ENCODE results near the gene MAGI2.

Gene MAGI2

DNA sequence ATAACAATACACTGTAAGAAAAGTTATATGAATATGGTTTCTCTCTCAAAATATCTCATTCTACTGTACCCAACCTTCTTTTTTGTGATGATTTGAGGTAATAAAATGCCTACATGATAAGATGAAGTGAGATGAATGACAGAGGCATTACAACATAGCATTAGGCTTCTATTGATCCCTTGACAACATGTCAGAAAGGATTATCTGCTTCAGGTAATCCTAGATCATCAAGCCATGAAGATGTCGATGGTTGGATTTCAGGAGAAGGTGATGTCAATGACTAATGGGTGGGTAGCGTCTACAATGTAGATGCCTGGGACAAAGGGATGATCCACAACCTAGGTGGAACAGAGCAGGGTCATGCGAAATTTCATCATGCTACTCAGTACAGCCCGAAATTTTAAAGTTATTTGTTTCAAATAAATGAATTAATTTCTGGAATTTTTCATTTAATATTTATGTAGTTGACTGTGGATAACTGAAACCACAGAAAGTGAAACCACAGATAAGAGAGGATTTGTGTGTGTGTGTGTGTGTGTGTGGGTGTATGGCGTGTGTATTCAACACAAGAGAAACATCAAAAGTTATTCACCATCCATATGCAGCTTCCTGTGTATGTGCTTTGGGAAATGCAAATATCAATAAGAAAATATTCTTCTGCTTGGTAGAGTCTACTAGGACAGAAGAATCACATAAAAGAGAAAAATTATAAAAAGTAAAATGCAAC, 77.0 kb downstream of the MAGI2 start:
- no peak overlapping the region for H3K27ac Mint-ChIP-seq
- no peak overlapping the region for H3K4me3 Mint-ChIP-seq
- no peaks in the 10 kb centered on the region for H3K4me1 Mint-ChIP-seq
- H3K36me3 Mint-ChIP-seq (ENCODE audit: low read depth), result no peaks in the 10 kb centered on the region
- DNase-seq (no peak), ATAC-seq (no peak)
- no peaks in the 10 kb centered on the region for H3K27me3 Mint-ChIP-seq
- H3K9me3 Mint-ChIP-seq, result no peaks in the 10 kb centered on the region

DNA sequence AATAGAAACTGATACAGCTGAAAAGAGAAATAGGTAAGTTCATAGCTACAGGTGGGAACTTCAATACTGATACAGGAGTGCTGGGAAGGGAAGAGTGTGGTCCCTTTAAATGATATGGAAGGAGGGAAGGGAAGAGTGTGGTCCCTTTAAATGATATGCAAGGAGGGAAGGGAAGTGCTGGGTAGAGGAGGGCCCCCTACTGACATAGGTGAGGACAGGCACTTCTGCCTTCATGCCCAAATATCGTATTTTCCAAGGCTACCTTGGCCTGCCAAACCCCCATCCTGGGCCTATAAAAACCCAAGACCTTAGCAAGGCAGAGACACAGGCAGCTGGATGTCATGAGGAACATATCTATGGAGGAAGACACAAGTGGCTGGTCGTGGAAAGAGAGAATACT, 92.3 kb downstream of the MAGI2 start:
- DNase-seq, result no peak
- Mint-ChIP-seq H3K27ac (no peak overlapping the region), H3K27me3 (no peaks in the 10 kb centered on the region), H3K9me3 (peaks cover 14% of the 10 kb centered on the region), H3K4me1 (no peaks in the 10 kb centered on the region), H3K36me3 (ENCODE audit: low read depth) (no peaks in the 10 kb centered on the region), H3K4me3 (no peak overlapping the region)
- no peak for ATAC-seq

DNA sequence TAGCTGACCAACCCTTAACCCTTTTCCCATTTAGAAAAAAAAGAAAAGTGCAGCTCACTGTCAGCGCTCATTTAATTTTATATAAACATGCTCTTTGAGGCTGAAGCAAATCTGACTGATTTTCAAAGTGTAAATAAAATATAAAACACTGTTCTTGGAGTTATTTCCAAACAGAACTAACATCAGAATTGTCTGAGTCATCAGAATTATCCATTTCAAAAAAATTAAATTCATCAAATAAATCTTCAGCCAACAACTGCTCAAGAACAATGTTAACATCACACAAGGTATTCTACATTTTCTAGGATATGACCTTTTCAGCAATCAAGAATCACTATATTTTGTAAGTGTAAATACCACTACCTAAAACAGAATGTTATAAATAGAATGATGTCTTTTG, 93.6 kb downstream of the MAGI2 start:
- H3K27ac Mint-ChIP-seq, result no peak overlapping the region
- H3K4me1 Mint-ChIP-seq, result no peaks in the 10 kb centered on the region
- DNase-seq, result no peak
- peaks cover 14% of the 10 kb centered on the region for H3K9me3 Mint-ChIP-seq
- no peaks in the 10 kb centered on the region for H3K36me3 Mint-ChIP-seq (ENCODE audit: low read depth)
- no peak for ATAC-seq
- H3K27me3 Mint-ChIP-seq, result no peaks in the 10 kb centered on the region
- no peak overlapping the region for H3K4me3 Mint-ChIP-seq

DNA sequence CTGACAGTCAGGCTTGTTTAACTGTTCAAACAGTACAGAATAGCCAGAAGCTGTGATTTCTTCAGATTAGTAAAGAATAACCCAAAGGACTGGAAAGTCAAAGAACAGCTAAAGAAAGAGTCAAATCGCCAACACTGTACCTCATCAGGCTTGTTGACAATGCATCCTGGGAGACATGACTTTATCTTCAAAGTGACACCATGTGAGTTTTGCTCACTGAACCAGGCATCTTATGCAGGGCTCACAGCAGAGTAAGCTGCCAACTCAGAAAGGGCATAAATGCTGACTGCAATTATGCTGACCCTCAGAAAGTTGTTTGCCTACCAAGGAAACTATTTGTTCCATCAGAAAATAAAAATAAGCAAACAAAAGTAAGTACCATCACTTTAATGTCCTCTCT, 96.4 kb downstream of the MAGI2 start:
- no peak for ATAC-seq
- Mint-ChIP-seq H3K27me3 (no peaks in the 10 kb centered on the region), H3K4me1 (no peaks in the 10 kb centered on the region), H3K4me3 (no peak overlapping the region), H3K9me3 (peaks cover 14% of the 10 kb centered on the region), H3K36me3 (ENCODE audit: low read depth) (no peaks in the 10 kb centered on the region), H3K27ac (no peak overlapping the region)
- no peak for DNase-seq

DNA sequence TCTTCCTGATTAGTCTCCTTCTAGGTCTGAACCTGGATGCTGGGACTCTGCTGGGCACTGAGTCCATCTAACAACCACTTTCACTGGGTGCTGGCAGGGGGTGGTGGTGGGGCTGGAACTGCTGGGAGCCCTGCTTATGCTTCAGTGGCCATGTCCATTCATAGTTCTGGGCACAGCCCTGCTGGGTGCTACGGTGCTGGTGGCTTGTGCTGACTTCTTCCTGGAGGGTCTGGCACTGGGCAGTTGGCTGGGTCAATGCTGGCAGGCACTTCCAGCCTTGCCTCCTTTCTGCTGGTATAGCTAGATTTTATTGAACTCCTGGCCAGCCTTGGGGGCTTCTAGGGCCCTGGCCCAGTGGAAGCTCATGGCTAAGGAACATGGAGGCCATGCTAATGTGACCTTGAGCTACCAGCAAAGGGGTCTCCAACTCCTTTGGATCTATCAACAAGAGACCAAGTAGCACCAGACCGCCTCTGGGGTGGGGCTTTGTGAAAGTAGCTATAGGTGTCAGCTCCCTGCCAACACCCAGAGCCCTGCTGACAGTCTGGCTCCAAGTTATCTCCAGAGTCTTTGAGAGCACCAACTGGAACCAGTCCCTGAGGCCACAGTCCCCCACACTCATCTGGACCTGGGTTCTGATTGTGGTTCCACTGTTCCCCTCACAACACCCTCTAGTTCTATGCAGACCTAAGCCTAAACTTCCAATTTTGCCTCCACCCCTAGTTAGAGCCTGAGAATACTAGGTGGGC, 99.6 kb downstream of the MAGI2 start:
- Mint-ChIP-seq H3K4me3 (no peak overlapping the region), H3K4me1 (no peaks in the 10 kb centered on the region), H3K36me3 (ENCODE audit: low read depth) (no peaks in the 10 kb centered on the region), H3K9me3 (no peaks in the 10 kb centered on the region), H3K27me3 (no peaks in the 10 kb centered on the region), H3K27ac (no peak overlapping the region)
- DNase-seq, result no peak
- ATAC-seq, result no peak

DNA sequence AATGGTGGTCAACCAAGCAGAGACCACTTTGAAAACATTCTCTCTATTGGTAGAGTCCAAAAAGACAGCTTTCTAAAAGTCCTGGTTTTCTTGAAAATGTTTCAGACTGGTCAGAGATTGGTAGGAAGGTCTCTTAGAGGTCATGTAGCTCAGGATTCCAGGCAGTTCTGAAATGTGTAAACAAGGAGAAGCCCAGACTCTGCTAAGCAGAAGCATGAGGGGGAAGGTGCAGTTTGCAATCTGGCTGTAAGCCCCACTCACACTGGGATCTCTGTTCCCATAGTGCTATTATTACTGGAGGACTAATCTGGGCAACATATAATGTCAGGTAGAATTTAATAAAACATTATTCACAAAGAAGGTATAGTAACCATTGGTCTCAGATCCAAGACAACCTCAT, 101.1 kb downstream of the MAGI2 start:
- ATAC-seq (no peak), DNase-seq (no peak)
- Mint-ChIP-seq H3K4me3 (no peak overlapping the region), H3K9me3 (no peaks in the 10 kb centered on the region), H3K27me3 (no peaks in the 10 kb centered on the region), H3K36me3 (ENCODE audit: low read depth) (no peaks in the 10 kb centered on the region), H3K27ac (no peak overlapping the region), H3K4me1 (no peaks in the 10 kb centered on the region)

DNA sequence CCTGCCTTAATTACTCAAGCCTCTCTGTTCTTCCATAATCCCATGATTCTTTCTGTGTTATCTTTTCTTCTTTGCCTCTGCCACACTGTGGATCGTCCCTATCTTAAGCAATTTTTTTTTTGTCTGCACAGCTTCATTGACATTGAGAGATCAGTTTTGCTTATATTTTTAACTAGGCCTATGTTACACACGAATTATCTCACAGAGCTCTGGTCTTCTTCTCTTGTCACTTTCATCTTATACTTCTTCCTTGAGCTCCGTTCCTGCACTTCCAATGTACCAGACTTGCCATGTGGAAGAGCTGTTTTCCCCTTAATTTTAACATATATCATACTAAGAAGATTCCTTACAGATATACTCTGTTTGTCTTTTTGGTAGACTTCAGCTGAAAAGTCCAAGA, 106.1 kb downstream of the MAGI2 start:
- ATAC-seq (no peak), DNase-seq (no peak)
- H3K4me1 Mint-ChIP-seq, result no peaks in the 10 kb centered on the region
- no peak overlapping the region for H3K27ac Mint-ChIP-seq
- no peaks in the 10 kb centered on the region for H3K36me3 Mint-ChIP-seq (ENCODE audit: low read depth)
- peaks cover 3% of the 10 kb centered on the region for H3K9me3 Mint-ChIP-seq
- H3K4me3 Mint-ChIP-seq, result no peak overlapping the region
- H3K27me3 Mint-ChIP-seq, result no peaks in the 10 kb centered on the region

DNA sequence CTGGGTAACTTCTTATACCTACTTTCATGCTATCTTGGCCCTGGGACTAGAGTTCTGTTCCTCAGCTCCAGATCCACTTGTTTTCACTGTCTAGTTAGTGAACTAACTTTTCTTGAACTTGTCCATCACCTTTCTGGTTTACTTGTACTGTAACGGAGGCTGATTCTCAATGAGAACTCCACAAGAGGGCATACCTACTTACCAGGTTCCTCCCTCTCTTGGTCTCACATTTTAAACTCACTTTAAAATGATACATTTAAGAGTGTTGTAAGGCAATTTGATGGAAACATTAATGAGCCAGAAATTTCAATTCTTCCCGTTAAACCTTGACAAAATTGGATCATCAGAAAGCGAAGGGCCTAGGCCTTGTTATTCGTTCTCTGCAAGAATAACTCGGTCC, 111.6 kb downstream of the MAGI2 start:
- Mint-ChIP-seq H3K27ac (no peak overlapping the region), H3K36me3 (ENCODE audit: low read depth) (no peaks in the 10 kb centered on the region), H3K27me3 (no peaks in the 10 kb centered on the region), H3K4me1 (no peaks in the 10 kb centered on the region), H3K4me3 (no peak overlapping the region), H3K9me3 (peaks cover 3% of the 10 kb centered on the region)
- DNase-seq (no peak), ATAC-seq (no peak)

DNA sequence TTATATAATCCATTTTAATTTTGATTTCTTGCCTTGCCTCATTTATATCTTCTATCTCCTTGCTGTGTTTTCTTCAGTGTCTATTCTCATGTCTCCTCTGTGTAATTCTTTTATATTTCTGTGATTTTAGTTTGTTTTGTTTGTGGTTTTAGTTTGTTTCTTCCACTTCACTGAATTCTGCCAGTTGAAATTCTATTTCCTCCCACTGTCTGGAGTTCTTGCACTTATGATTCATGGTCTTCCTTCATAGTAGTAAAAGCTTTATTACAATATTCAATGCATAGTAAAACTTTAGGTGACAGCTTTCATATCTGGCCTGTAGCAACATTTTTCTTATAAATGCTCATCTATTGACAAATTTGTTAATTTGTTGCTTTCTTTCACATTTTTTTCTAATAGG, 113.3 kb downstream of the MAGI2 start:
- no peak for DNase-seq
- Mint-ChIP-seq H3K27ac (no peak overlapping the region), H3K4me3 (no peak overlapping the region)

DNA sequence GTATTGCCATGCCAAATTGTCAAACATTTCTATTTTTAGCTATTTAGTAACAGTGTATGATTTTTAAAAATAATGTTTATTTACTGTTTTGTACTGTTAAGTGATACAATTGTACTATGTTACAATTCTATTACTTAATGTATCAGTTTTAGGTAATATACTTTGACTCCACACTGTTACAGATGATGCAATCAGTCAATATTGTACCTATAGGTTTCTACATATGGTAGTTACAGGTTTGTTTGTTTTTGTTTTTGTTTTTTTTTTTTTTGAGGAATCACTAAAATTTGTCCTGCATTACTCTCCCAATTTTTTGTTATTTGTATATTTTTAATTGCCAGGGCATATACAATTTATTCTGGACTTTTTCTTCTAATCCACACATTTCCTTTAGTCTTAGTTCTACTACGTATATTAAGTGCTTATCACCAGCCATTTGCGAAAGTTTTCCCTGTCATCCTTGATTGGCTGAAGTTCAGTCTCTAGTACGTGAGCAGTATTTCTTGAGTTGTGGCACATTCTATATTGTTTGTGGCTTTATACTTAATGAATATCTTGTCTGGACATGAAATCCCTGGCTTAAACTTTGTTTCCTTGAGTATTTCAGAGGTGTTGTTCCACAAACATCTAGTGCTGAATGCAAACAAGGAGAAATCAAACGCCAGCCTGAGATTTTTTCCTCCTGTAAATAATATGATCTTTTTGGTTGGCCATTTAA, 114.1 kb downstream of the MAGI2 start:
- no peaks in the 10 kb centered on the region for H3K9me3 Mint-ChIP-seq
- no peaks in the 10 kb centered on the region for H3K4me1 Mint-ChIP-seq
- H3K27ac Mint-ChIP-seq, result no peak overlapping the region
- no peaks in the 10 kb centered on the region for H3K27me3 Mint-ChIP-seq
- no peak overlapping the region for H3K4me3 Mint-ChIP-seq
- H3K36me3 Mint-ChIP-seq (ENCODE audit: low read depth), result no peaks in the 10 kb centered on the region
- DNase-seq (no peak), ATAC-seq (no peak)

More for the DNA sequence above, 113.3 kb downstream of the MAGI2 start:
- ATAC-seq, result no peak
- no peaks in the 10 kb centered on the region for H3K4me1 Mint-ChIP-seq
- no peaks in the 10 kb centered on the region for H3K27me3 Mint-ChIP-seq
- no peaks in the 10 kb centered on the region for H3K36me3 Mint-ChIP-seq (ENCODE audit: low read depth)
- H3K9me3 Mint-ChIP-seq, result peaks cover 3% of the 10 kb centered on the region

DNA sequence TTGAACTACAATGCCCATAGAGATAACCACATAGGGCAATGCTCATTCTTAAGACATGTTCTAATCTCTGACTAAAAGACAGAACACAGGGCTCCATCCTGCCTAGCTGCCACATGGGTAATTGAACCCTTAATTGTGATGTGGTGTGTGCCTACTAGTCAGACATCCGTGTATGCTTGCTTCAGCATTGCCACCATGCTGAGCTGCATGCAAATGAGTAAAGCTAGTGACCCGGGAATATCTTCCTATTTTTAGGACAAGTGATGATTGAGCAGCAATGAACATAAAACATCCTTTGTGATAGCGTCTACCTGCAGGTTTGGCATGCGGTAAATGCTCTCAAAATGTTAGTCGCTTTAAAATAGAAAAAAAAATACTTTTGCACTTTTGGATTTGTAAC, 115.8 kb downstream of the MAGI2 start:
- no peaks in the 10 kb centered on the region for H3K27me3 Mint-ChIP-seq
- no peak overlapping the region for H3K4me3 Mint-ChIP-seq
- no peaks in the 10 kb centered on the region for H3K36me3 Mint-ChIP-seq (ENCODE audit: low read depth)
- H3K27ac Mint-ChIP-seq, result no peak overlapping the region
- DNase-seq (no peak), ATAC-seq (no peak)
- H3K4me1 Mint-ChIP-seq, result no peaks in the 10 kb centered on the region
- no peaks in the 10 kb centered on the region for H3K9me3 Mint-ChIP-seq

DNA sequence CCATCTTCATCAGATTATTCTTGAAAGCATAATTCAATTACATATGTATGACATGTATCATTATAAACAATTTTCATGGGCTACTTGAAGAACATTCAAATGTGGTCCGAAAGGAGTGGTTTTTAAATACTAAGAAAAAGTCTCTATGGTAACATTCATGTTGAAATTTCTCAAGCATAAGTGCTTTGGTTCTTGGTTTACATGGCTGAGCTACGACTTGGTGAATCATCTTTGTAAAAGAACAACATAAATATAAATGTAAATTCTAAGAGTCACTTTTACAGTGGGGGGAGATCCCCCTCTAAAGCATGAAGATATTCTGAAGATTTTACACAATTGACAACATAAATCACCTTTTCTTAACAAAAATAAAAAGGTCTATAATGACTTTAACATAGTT, 118.6 kb downstream of the MAGI2 start:
- Mint-ChIP-seq H3K27ac (no peak overlapping the region), H3K36me3 (ENCODE audit: low read depth) (no peaks in the 10 kb centered on the region), H3K9me3 (no peaks in the 10 kb centered on the region), H3K27me3 (no peaks in the 10 kb centered on the region), H3K4me1 (no peaks in the 10 kb centered on the region), H3K4me3 (no peak overlapping the region)
- ATAC-seq, result no peak
- DNase-seq, result no peak

DNA sequence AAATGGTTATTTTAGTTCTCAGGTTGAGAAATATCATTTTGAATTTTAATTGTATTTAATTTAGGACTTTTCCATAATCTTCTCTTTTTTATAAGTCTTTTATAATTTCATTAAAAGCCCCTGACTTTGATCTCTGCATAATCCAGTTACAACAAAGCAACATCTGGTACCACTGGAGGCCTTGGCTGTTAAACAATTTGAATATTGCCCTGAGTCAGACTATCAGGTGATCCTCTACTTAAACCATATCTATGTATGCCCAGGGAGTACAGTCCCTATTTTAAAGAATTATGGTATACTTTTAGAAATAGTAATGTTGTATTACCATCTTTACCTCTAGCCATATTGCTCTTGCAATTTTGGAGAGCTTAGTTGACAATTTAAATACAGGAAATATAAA, 119.1 kb downstream of the MAGI2 start:
- no peak for DNase-seq
- Mint-ChIP-seq H3K36me3 (ENCODE audit: low read depth) (no peaks in the 10 kb centered on the region), H3K27ac (no peak overlapping the region), H3K4me1 (no peaks in the 10 kb centered on the region), H3K27me3 (no peaks in the 10 kb centered on the region), H3K9me3 (no peaks in the 10 kb centered on the region), H3K4me3 (no peak overlapping the region)
- ATAC-seq, result no peak

DNA sequence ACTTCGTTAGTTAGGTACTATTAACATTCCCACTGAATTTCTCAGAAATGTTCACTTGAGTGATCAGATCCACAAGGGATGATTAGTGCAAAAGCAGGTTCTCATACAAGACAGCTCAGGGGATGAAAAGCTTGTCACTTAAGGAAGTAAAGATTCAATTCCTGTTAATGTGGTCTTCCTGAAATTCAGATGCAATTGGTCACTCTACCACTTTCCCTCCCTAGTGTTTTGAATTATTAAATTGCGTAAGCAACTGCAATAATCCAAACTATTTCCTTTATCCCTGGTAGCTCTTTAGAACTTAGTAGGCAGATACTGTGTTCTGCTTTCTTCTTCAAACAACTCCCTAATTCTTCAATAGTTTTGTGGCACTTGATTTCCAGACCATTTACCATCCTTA, 121.4 kb downstream of the MAGI2 start:
- H3K27ac Mint-ChIP-seq, result no peak overlapping the region
- H3K9me3 Mint-ChIP-seq, result no peaks in the 10 kb centered on the region
- ATAC-seq, result no peak

DNA sequence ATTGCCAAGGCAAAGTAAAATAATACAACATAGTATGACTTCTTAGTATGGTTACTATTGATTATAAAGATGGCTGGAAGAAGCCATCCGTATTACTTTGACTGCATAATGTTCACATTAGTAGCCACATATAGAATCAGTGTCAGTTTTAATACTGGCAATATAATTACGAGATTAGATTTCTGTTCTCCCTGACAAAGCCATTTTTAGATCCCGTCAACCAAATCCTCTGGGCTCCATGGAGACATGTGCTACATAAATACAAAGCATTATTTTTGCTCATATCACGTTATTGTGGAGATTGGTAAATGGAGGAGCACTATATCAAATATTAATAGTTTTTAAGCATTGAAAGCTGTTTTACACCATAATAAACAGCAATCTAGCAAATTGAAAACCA, 124.0 kb downstream of the MAGI2 start:
- Mint-ChIP-seq H3K27me3 (no peaks in the 10 kb centered on the region), H3K9me3 (no peaks in the 10 kb centered on the region), H3K4me1 (no peaks in the 10 kb centered on the region), H3K36me3 (ENCODE audit: low read depth) (no peaks in the 10 kb centered on the region), H3K27ac (no peak overlapping the region), H3K4me3 (no peak overlapping the region)
- ATAC-seq (no peak), DNase-seq (no peak)

More for the DNA sequence above, 121.4 kb downstream of the MAGI2 start:
- Mint-ChIP-seq H3K4me3 (no peak overlapping the region), H3K36me3 (ENCODE audit: low read depth) (no peaks in the 10 kb centered on the region), H3K4me1 (no peaks in the 10 kb centered on the region), H3K27me3 (no peaks in the 10 kb centered on the region)
- DNase-seq, result no peak

Data from activated naive CD8-positive, alpha-beta T cell treated with anti-CD3 and anti-CD28 coated beads, Interleukin-2, amount 50 U/mL, for 24 hours (primary cell).